ENCODE measurements around the gene ANO8. TPM values are rescaled to one million over a fixed set of nuclear protein-coding genes. Genes with fewer than 3 reads are reported as not detected.
A peak's percentile ranks its signal among the peaks of the same experiment; 100 is the strongest.
"Not testable (repeated sequence)": the region's sequence is repeated elsewhere in the genome, so short reads cannot be mapped to it uniquely, and the experiment has no call there.

ANO8 gene
- total RNA-seq, 1 donor from 2014 or later: 43.3 TPM

DNA sequence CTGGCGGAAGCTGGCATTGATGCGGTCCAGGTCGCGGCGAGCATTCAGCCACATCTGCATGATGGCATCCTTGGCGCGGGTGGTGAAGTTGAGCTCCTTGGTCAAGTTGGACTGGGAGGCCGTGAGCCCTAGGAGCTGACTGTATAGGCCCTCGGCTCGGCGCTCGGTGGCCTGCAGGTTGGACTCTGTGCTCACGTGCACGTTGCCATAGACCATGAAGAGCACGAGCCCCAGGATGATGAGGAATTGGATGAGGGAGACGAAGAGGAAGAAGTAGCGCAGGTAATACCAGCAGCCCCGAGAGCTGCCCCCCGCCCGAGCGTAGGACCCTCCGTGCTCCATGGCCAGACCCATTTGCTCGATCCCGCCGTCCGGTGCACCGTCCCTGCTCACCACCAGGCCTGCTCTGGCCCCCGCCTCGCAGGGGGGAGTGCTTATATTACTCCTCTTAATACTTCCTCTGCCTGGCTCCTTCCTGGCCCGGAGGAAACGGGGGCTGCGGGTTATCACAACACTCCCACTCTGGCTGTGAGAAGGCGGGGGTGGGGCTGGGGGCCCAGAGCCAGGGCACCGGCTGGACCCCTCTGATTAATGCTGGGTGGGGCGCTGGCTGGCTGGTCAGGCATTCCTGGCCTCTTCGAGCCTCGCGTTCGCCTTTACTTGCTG lies 42.4 kb upstream of the ANO8 start, which contains the start of gene PLVAP:
Gene PLVAP, minus strand, starts transcription at position 408 of the 666 bp plus-strand sequence. Its CDS starts 54 bp downstream, at position 354.
- H3K9me3 Mint-ChIP-seq: peaks cover 3% of the 10 kb centered on the region
- no peaks in the 10 kb centered on the region for H3K36me3 Mint-ChIP-seq (ENCODE audit: low read depth)
- H3K4me3 Mint-ChIP-seq: no peak within 1 kb of the TSS
- no peak within 1 kb of the TSS for H3K27ac Mint-ChIP-seq (ENCODE audit: unreplicated experiment)
- peaks cover 28% of the 10 kb centered on the region for H3K4me1 Mint-ChIP-seq
- H3K27me3 Mint-ChIP-seq (ENCODE audit: low read depth): no peaks in the 10 kb centered on the region
- TF ChIP-seq, protein P1, sequence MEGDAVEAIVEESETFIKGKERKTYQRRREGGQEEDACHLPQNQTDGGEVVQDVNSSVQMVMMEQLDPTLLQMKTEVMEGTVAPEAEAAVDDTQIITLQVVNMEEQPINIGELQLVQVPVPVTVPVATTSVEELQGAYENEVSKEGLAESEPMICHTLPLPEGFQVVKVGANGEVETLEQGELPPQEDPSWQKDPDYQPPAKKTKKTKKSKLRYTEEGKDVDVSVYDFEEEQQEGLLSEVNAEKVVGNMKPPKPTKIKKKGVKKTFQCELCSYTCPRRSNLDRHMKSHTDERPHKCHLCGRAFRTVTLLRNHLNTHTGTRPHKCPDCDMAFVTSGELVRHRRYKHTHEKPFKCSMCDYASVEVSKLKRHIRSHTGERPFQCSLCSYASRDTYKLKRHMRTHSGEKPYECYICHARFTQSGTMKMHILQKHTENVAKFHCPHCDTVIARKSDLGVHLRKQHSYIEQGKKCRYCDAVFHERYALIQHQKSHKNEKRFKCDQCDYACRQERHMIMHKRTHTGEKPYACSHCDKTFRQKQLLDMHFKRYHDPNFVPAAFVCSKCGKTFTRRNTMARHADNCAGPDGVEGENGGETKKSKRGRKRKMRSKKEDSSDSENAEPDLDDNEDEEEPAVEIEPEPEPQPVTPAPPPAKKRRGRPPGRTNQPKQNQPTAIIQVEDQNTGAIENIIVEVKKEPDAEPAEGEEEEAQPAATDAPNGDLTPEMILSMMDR (conservative IDR thresholded peaks at IDR 0.05): no peak
- DNase-seq (ENCODE audit: low read depth, low spot score): no peak

DNA sequence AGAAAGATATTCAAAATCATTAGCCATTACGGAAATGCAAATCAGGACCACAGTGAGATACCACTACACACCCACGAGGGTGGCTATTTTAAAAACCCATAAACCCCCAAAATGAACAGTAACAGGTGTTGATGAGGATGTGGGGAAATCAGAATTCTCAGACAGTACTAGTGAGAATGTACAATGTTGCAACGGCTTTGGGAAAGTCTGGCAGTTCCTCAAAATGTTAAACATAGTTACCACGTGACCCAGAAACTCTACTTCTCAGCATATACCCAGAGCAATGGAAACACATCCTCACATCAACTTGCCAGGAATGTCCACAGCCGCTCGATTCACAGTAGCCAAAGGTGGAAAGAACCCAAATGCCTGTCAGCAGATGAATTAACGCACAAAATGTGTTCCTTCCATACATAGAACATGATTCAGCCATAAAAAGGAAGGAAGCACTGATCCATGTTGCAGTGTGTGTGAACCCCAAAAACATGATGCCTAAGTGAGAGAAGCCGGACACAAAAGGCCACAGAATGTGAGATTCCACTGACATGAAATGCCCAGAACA lies 35.5 kb upstream of the ANO8 start:
- Mint-ChIP-seq H3K9me3 (no peaks in the 10 kb centered on the region), H3K4me1 (peaks cover 4% of the 10 kb centered on the region), H3K36me3 (ENCODE audit: low read depth) (no peaks in the 10 kb centered on the region), H3K27me3 (ENCODE audit: low read depth) (no peaks in the 10 kb centered on the region), H3K4me3 (no peak overlapping the region), H3K27ac (ENCODE audit: unreplicated experiment) (peak overlapping the region; percentile 25)
- no peak for DNase-seq (ENCODE audit: low read depth, low spot score)
- TF ChIP-seq, protein P1 (conservative IDR thresholded peaks at IDR 0.05): no peak

DNA sequence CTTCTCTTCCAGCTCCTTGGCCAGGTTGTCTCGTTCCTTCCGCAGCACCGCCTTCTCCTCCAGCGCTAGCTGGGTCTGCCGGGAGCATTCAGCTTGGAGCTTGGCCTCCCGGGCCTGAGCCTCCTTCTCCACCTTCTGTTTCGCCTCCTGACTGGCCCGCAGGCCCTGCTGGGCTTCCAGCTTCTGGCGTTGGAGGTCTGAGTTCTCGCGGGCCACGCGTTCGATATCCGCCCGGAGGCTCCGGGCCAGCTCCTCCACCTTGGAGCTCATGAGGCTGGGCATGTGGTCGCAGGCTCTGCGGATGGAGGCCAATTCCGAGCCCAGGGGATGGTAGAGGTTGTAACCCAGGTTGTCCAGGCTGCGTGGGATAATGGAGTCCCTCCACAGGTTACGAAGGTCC lies 30.7 kb upstream of the ANO8 start:
- no peaks in the 10 kb centered on the region for H3K36me3 Mint-ChIP-seq (ENCODE audit: low read depth)
- peaks cover 3% of the 10 kb centered on the region for H3K9me3 Mint-ChIP-seq
- TF ChIP-seq, protein P1 (conservative IDR thresholded peaks at IDR 0.05): no peak
- no peak overlapping the region for H3K4me3 Mint-ChIP-seq
- H3K4me1 Mint-ChIP-seq: peaks cover 3% of the 10 kb centered on the region
- no peak for DNase-seq (ENCODE audit: low read depth, low spot score)
- no peak overlapping the region for H3K27ac Mint-ChIP-seq (ENCODE audit: unreplicated experiment)
- H3K27me3 Mint-ChIP-seq (ENCODE audit: low read depth): no peaks in the 10 kb centered on the region

DNA sequence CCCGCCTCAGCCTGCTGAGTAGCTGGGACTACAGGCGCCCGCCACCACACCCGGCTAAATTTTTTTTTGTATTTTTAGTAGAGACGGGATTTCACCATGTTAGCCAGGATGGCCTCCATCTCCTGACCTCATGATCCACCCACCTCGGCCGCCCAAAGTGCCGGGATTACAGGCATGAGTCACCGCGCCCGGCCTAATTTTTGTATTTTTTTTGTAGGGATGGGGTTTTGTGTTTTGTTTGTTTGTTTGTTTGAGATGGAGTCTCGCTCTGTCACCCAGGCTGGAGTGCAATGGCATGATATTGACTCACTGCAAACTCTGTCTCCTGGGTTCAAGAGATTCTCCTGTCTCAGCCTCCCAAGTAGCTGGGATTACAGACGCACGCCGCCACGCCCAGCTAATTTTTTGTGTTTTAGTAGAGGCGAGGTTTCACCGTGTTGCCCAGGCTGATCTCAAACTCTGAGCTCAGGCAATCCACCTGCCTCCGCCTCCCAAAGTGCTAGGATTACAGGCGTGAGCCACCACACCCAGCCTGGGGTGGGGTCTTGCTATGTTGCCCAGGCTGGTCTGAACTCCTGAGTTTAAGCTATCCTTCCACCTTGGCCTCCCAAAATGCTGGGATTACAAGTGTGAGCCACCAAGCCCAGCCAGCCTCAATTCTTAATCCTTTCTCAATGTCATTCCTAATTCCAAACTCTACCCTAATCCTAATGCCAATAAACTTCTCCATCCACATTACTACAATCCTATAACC lies 29.4 kb upstream of the ANO8 start:
- H3K4me1 Mint-ChIP-seq; DNase-seq (ENCODE audit: low read depth, low spot score); H3K9me3 Mint-ChIP-seq; H3K4me3 Mint-ChIP-seq; H3K27me3 Mint-ChIP-seq (ENCODE audit: low read depth); H3K36me3 Mint-ChIP-seq (ENCODE audit: low read depth): not testable (repeated sequence)
- H3K27ac Mint-ChIP-seq (ENCODE audit: unreplicated experiment): peak overlapping the region; percentile 35

DNA sequence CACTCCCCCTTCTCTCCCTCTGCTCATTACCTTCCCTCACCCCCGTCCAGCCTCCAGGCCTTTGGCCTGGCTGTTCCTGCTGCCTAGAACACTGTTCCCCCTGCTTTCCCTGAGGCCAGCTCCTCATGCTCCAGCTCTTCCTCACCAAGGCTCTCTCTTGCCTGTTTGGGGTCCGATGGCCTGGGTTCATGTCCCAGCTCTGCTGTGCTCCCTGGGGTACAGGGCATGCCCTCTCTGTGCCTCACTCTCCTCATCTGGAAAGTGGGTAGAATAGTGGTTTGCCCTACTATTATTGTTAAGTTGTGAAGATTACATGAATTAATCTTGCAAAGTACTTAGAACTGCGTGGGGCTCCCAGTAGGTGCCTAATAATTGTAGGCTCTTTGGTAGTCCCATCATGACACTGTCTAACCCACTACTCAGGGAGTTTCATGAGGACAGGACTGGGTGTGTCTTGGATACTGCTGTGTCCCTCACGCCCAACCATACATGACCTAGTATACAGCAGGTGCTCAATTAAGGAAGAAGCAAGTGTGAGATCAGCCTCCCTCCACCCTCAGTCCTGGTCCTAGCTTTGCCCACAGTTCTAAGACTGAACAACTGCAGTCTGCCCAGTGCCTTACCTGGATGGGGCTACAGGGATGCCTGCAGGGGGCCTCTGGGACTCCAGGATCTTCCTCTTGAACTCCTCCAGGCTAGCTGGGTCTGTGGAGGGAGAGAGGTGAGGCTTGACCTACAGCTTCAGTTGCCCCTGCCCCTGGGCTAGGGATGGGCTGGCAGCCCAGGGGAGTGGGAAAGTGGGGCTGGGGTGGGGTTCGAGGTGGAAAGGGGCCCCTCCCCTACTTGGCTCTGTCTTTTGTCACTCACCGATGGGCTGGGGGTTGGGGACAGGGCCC lies 25.5 kb upstream of the ANO8 start:
- Mint-ChIP-seq H3K36me3 (ENCODE audit: low read depth) (no peaks in the 10 kb centered on the region), H3K27ac (ENCODE audit: unreplicated experiment) (no peak overlapping the region), H3K9me3 (peaks cover 3% of the 10 kb centered on the region), H3K4me1 (no peaks in the 10 kb centered on the region), H3K27me3 (ENCODE audit: low read depth) (no peaks in the 10 kb centered on the region), H3K4me3 (no peak overlapping the region)
- TF ChIP-seq, protein P1 (conservative IDR thresholded peaks at IDR 0.05): no peak
- DNase-seq (ENCODE audit: low read depth, low spot score): no peak
